IPS-18a (cell line): ENCODE data around the gene ART4.
A peak's percentile ranks its signal among the peaks of the same experiment; 100 is the strongest.

ENCODE experiments used
- H3K27ac ChIP-seq: one replicate; pipeline ENCODE4 v1.5.1; 2013; ENCODE audit warnings: low read length
- H3K27me3 ChIP-seq: one replicate; pipeline ENCODE4 v1.6.1; 2013; ENCODE audit warnings: mild to moderate bottlenecking, low read length; ENCODE audit not compliant: control insufficient read depth, insufficient read depth
- H3K36me3 ChIP-seq: one replicate; pipeline ENCODE4 v1.6.1; 2013; ENCODE audit warnings: low read depth, low read length; ENCODE audit not compliant: control insufficient read depth
- H3K4me1 ChIP-seq: one replicate; pipeline ENCODE4 v1.6.1; 2013; ENCODE audit warnings: low read depth, low read length; ENCODE audit not compliant: control insufficient read depth
- H3K4me3 ChIP-seq: one replicate; pipeline ENCODE4 v1.5.1; 2013; ENCODE audit warnings: low read length
- H3K9ac ChIP-seq: one replicate; pipeline ENCODE4 v1.6.1; 2013; ENCODE audit warnings: mild to moderate bottlenecking, low read length, moderate library complexity
- H3K9me3 ChIP-seq: one replicate; pipeline ENCODE4 v1.6.1; 2013; ENCODE audit warnings: low read depth, low read length; ENCODE audit not compliant: control insufficient read depth

The ART4 gene

GRCh38 chr12:14776236-14776961 is 66.9 kb downstream of the ART4 start:
- H3K27me3 ChIP-seq: peaks cover 4% of the 10 kb centered on the region
- H3K36me3 ChIP-seq: no peaks in the 10 kb centered on the region
- H3K4me1 ChIP-seq: peaks cover 5% of the 10 kb centered on the region
- H3K4me3 ChIP-seq: no peak overlapping the region
- H3K27ac ChIP-seq: no peak overlapping the region
- no peaks in the 10 kb centered on the region for H3K9me3 ChIP-seq
- H3K9ac ChIP-seq: no peak overlapping the region

- Histone ChIP-seq H3K27ac (no peak overlapping the region), H3K4me1 (peaks cover 5% of the 10 kb centered on the region), H3K36me3 (no peaks in the 10 kb centered on the region), H3K9me3 (no peaks in the 10 kb centered on the region), H3K9ac (no peak overlapping the region), H3K4me3 (peak overlapping the region; percentile 90), H3K27me3 (peaks cover 4% of the 10 kb centered on the region)
Observed at GRCh38 chr12:14775636-14775980, 67.7 kb downstream of the ART4 start.
